Erythroblast (primary cell): ENCODE data around the gene ZBTB20.

Source experiments
- GATA1 ChIP-seq: IDR thresholded peaks from 2 replicates; pipeline ENCODE4 v1.6.1; 2011; ENCODE audit warnings: low read depth, mild to moderate bottlenecking, control low read depth, low read length, moderate library complexity
- POLR2A ChIP-seq: IDR thresholded peaks from 2 replicates; pipeline ENCODE4 v1.6.1; 2011; ENCODE audit warnings: mild to moderate bottlenecking, low read length

DNA sequence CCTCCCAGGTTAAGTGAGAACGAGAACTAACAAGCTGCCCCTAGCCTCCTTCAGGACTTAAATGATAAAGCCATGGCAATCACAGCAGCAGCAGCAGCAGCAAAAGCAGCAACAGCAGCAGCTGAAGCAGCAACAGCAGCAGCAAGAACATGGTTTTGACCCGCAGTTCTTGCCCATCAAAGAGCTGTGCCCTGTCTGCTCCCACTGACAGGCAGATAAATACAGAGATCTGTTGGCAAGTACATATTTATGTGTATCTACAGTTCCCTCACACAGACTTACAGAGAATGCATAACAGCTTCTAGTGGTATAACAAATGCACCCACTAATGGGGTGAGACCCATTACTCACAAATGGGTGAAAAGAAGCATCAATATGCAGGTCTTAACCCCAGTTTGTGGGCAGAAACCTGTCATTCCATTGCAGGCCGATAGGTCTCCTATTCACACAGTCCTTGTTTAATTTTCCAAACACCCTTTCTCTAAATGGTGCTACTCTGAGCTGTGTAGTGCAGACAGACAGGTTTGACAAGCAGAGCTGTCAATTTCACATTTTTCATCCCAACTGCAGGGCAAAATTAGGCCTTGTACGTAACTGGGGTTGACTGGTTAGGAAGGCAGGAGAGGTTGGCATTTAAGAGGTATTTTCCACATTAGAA, 537.0 kb downstream of the ZBTB20 start:
- TF ChIP-seq POLR2A (no peak), GATA1 (no peak)
